Measurements from ENCODE around the gene GLUD1.
"Not testable (repeated sequence)": the region's sequence is repeated elsewhere in the genome, so short reads cannot be mapped to it uniquely, and the experiment has no call there.

GLUD1 gene

DNA sequence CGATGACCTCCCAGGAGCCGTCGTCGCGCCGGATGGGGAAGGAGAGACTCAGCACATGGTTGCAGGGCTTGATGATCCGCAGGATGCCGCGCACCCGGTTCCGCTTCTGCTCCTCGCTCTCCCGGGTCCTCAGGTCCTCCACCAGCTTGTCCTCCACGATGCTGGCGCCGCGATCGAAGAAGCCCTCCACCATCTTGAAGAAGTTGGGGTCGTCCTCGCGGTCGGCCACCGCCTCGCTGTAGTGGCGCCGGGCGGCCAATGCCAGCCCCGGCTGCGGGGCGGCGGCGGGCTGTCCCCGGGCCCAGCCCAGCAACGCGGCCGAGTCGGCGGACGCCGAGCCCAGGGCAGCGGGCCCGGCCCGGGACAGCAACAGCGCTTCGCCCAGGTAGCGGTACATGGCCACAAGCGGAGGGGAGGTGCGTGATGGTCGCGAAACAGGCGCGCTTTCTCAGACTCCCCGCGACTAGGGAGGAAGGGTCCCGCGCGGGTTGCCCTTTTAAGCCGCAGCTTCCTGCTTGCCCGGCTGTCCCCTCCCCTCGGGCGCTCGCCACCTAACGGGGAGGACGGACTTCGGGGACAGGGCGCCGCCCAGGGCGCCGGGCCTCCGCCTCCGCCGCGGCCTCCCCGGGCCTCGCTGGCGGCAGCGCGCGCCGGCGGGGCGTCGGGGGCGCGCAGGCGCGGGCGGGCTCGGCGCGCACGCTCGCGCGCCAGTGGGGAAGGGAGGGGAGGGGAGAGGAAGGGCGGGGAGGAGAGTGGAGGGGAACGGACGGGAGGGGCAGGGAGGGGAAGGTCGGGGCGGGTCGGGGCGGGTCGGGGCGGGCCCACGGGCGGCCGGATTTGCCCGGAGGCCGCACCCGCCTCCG is at the start of gene GLUD1, which contains the start of gene SHLD2:
GLUD1 (minus strand) TSS at position 471 of the 863 bp plus-strand sequence; CDS start at position 397, 74 bp downstream.
SHLD2 (plus strand) TSS at position 834 of the 863 bp plus-strand sequence. CDS start 56,149 bp downstream, outside the sequence.
- DNase-seq = peak; percentile 95

DNA sequence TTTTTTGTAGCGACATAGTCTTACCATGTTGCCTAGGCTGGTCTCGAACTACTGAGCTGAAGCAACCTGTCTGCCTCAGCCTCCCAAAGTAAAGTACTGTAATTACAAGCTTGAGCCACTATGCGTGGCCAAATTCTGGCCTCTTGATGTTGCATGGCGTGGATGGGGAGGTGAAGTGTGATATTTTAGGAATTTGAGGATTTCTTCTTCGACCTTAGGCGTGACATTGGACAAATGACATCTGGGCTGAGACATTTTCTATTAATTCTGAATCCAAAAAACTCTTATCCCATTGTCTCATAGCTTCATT is 48.4 kb upstream of the GLUD1 start:
- not testable (repeated sequence) for DNase-seq

DNA sequence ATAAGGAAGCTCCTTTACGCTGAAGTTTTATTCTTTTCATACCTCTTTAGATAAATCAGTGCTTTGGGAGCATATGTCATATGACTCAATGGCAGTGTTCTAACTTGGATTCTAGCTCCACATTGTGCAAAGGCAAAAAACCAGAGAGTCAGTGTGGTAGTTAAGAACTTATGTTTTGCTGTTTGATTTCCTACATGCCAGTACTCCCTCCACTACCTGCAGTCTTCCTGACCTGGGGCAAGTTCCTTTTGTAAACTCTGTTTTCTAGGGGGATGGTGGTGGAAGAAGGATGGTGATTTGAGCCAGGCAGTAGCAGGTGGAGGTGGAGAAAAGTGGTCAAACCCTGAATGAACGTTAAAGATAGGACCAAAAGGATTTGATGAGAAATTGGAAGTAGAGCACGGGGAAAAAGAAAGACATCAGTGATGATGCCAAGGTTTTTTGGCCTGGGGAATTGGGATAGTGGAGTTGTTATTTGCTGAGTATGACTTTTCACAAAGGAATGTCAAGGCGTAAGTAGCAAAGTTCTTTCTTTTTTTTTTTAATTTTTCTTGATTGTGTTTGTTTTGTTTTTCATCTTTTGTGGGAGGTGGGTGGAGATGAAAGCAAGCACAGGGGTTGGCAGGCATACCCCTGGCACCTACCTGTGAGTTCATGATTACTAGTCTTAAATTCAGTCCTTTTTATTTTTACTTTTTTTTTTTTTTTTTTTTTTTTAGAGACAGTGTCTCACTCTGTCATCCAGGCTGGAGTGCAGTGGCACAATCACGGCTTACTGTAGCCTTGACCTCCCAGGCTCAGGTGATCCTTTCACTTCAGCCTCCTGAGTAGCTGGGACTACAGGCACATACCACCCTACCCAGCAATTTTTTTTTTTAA is 47.8 kb upstream of the GLUD1 start:
- not testable (repeated sequence) for DNase-seq

DNA sequence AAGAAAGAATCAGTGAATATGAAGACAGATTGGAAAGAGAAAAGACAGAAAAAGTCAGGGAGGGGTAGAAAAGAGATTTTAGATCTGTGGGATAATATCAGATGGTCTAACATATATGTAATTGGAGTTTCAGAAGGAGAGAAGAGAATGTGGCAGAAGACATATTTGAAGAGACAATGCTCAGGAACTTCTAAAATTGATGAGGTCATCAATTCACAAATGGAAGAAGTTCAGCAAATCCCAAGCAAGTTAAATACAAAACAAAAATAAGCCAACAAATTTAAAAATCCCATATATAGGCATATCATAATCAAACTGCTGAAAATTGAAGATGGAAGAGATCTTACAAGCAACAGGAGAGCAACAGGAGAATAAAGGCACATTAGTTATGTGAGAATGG is 42.8 kb upstream of the GLUD1 start:
- DNase-seq = not testable (repeated sequence)

DNA sequence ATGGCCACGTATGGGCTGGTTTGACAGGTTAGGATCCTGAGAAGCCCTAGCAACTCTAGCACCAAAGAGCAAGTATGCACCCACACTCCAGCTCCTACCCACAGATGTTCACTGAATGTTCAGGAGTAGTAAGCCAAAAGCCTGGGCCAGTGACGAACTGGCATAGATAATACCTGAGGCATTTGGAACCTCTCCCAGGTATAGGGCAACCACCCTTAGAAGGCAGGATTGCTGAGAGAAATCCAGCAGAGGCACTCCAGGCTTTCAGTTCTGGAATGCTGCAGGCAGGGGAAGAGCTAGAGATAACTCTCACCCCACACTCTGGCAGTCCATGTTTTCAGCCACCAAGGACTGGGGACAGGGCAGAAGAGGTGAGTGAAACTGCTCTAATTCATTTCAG is 39.8 kb upstream of the GLUD1 start:
- not testable (repeated sequence) for DNase-seq

DNA sequence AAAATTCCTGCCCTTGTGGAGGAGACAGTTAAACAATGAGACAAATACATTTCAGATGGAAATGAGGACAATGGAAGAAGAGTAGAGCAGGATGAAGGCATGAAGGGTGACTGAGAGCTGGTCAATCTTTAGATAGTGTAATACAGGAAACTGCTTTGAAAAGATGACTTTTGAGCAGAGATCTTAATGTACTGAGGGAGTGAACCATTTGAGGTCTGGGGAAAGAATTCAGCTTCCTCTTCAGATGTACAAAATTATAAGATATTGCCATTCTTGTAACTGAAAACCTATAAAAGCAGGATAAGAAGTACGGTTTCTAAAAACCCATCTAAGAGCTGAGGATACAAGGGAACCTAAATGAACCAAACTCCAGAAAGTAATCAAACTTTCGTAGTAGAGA is 39.3 kb upstream of the GLUD1 start:
- DNase-seq = not testable (repeated sequence)

DNA sequence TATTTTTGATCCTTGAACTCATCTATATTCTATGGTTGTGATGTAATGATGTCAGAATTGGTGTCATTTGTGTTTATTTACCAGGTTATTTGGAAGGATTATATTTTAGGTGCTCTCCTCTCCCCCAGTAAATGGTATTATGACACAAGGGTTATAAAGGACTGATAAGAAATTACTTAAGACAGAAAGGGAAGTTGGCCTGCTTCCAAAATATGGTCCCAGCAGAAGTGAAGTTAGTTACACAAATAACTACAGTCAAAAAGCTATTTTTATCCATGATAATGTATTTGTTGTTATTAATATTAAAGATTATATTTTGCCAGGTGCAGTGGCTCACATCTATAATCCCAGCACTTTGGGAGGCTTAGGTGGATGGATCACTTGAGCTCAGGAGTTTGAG is 37.5 kb upstream of the GLUD1 start:
- DNase-seq = not testable (repeated sequence)

DNA sequence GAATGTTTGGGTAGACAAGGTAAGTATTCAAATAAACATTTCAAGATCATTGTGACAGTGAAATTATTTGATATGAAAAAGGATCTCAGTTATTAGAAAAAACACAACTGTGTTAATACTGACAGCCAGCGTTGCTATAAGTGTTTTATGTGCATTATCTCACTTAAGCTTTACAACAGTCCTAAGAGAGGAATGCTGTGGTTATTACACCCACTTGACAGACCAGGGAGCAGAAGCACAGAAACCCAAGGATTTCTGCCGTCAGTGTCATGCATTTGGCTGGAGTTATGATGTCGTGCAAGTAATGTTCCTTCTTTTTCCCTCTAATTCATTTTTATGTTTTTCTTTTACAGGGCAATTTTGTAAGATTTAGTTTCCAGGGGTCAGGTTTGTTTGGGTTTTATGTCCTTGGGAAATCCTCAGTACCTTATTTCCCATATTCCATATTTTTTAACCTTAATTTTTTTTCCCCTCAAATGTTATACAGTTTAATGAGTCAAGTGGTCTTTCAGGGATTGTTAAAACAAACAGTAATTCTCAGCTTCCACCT is 33.0 kb upstream of the GLUD1 start:
- DNase-seq = not testable (repeated sequence)

DNA sequence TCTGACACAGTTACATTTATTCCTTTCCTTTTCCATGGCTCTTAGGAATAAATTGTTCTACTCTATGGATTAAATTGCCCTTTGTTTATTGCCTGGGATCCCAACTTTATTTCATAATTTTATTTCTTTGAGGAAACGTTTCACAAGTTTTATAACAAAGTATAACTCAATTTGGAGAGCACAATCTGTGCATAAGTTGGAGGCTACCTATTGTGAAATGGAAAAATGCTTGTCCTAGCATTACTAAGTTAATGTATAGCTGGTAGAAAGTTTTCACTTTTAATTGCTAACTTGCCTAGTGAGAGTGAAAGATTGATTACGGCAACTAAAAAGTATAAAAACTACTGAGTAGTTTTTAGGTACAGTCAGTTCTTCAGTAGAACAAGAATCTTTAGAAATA is 32.4 kb upstream of the GLUD1 start:
- not testable (repeated sequence) for DNase-seq

DNA sequence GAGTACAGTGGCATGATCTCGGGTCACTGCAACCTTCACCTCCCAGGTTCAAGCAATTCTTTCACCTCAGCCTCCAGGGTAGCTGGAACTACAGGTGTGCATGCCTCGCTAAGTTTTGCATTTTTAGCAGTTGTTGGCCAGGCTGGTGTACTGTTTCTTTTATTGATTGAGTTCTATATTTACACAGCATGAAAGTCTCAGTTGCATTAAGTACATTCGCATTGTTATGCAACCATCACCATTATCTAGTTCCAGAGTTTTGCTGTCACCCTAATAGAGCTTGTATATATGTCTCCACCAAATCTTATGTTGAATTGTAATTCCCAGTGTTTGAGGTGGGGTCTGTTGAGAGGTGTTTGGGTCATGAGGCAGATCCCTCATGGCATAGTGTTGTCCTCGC is 28.7 kb upstream of the GLUD1 start:
- not testable (repeated sequence) for DNase-seq

DNA sequence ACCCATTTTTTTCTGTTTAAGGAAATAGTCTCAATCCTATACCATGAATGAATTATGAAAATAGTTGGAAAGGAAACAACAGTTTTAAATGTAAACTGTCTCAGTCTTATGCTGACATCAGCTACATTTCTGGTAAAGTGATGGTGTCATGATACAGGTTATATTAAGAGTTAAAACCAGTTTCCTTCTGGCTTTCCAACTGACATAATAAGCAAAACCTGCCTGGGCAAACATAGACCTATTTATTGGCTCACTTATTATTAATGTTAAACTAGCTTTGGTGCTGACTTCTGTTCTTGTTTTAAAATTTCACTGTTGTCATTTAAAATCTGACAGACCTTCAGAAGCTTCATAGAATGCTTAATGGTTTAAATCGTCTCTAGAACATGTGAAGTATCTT is 24.4 kb upstream of the GLUD1 start:
- not testable (repeated sequence) for DNase-seq

DNA sequence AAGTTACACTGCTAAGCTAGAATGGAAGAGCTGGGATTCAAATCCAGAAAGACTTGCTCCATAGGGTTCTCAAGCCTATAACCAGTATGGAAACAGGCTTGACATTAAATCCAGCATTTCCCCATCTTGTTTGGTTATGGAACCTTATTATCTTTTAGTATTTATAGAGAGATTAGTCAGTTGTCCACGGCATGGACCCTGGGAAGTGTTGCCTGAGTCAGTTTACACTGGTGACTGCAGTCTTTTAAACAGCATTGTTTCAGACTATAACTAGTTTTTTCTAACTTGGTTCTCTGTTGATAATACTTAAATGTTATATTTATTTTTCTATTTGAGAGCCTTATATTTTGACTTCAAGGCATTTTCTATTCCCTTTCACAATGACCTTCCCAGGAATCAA is 23.5 kb upstream of the GLUD1 start:
- not testable (repeated sequence) for DNase-seq

DNA sequence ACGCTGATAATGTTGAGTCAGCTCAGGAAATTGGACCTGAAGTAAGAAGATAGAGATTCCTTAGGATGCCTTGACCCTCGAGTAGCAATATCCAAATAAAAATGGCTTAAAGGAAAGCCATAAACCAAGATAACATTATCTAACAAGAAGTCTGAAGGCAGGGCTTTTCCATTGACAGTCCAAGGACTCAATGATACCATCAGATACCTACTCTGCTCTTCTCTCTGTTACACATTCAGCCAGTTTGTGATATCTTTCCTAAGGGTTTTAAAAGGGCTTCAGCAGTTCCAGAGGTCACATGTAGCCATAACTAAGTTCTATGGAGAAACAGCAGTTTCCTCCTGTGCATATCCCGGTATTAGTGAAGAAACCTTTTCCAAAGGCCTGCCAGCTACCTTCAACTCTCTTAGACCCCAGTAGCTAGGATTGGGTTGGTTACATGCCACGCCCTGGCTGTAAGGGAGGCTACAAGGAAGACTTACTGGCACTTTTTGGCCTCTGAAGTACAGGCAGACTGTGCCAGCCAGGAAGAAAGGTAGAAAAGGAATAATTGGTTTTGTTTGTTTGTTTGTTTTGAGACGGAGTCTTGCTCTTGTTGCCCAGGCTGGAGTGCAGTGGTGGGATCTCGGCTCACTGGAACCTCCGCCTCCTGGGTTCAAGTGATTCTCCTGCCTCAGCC is 10.9 kb upstream of the GLUD1 start:
- DNase-seq = no peak

DNA sequence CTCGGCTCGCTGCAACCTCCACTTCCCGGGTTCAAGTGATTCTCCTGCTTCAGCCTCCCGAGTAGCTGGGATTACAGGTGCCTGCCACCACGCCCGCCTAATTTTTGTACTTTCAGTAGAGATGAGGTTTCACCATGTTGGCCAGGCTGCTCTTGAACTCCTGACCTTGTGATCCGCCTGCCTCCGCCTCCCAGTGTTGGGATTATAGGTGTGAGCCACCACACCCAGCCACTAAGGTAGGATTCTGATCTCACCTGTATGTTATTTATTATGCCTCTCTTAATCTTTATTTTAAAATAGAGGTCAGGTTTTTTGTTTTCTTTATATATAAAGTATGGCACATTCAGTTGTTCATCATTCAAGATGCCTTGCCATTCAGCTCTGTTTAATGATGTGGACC is 10.1 kb upstream of the GLUD1 start:
- DNase-seq = not testable (repeated sequence)

DNA sequence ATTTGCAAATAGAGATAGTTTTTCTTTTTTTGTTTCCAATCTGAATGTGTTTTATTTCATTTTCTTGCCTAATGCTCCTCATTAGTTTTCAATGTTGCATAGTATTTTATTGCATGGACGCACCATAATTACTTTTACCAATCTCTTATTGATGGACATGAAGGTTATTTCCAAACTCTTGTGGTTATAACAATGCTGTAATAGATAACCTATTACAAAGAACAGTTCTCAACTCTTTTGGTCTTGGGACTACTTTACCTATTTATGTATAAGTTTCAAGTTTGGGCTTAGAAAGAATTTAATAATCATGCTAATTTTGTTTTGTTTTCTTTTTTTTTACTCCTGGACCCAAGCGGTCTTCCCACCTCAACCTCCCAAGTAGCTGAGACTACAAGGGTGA is 7.4 kb upstream of the GLUD1 start:
- DNase-seq = no peak

DNA sequence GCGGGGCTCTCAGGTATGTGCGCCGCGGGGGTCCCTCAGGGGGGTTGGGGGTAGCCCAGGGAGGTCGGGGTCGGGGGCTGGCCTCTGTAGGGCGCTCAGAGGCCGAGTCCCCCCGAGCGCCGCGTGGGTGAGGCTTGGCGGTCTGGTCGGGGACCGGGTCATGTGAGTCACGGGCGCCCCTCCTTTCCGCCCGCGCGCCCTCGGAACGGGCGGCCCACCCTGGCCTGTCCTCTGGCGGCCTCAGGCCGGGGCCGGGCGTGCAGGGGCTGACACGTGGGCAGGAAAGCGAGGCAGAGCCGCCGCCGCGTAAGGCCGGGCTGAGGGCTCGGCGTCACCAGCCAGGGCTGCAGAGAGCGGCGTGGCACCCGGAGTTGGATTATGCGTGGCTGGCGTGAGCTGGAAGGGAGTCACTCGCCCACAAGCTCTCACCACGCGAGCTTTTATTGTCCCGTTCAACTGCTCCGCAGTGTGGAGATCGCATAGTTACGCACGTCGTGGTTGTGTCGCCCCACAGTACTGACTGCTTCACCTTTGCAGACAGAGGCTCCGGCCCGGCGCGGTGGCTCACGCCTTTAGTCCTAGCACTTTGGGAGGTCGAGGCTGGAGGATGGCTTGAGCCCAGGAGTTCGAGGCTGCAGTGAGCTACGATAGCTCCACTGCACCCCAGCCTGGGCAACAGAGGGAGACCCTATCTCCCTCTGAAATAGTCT is 748 bp upstream of the GLUD1 start:
- DNase-seq = peak; percentile 72

DNA sequence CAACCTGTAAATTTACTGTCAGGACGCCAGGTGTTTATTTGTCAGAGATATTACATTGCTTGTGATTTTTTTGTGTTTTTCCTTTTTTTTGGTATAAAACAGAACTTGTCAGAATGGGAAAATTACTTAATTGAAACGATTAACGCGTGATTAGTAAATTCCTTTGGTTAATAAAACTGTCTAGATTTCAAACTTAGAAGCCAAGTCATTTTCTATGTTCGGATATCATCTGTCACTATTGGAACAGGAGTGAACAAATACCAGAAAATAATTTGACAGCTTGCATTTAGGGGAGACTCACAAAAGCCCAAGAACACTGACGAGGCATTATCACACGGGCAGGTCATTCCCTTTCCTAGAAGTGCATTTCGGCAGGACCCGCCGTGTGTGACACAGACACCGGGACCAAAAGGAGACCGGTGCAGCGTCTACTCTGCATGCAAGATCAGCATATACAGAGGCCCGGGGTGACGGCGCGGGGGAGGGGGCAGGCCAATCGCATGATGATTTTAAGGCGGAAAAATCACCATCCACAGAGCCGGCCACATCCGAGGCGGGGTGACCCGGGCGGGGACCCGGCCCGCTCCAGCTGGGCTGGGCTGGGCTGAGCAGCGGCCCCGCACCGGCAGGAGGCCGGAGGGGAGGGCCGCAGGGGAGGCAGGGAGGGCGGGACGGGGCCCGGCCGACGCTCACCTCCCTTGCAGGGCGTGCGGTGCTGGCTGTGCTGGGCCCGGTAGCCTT is 841 bp downstream of the GLUD1 start:
- DNase-seq = peak; percentile 79

DNA sequence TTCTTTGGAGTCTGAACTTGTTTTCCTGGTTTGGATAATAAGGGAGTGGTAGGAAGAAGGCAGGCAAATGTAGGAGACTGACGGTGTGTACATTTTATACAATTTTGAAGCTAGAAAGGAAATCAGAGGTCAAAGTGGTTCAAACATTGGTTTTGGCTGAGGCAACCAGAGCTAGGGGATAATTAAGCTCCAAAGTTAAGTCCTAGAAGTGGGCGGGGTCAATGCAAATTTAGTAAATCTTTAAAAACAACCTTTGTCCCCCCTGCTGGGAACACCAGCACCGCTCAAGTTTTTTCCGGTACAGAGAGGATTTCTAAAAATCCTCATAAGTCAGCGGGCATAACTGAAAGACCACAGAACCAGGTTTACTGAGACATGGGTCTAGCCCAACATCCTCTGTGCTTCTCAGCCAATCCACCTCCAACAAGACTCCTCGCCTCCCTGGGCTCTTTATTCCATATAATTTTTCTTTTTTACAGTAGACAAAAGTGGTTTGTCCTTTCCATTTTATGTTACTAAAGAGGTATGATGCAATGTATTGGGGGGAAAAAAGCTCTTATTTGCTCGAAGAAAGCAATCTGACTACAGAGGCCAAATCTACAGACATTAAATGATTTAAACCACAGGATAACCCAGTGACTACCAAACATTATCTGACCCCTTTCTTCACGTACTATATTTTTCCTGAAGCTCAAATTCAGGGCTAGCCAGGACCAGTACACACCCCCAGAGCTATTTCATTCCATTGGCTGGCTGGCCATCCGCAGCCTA is 1.6 kb downstream of the GLUD1 start:
- DNase-seq = peak; percentile 70

DNA sequence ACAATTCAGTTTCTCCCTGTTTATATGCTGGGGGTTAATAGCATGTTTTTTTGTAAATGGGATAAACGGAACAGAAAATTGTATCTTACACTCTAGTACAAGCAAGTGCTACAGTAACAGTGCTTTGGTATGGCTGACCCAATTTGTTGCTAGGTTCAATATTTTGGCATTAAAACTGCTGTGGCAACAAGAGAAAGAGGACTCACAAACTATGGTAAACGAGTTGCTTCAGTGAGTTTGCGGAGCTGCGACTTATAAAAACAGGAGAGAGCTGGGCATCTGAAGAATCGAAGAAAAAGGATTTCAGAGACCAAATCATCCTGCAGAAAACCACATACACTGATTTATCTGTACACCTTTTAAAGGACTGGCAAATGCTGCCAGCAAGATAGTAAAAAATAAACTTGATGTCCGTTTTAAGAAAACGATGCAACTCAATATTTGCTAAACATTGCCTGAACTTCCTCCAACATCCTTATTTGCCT is 2.2 kb downstream of the GLUD1 start:
- no peak for DNase-seq

DNA sequence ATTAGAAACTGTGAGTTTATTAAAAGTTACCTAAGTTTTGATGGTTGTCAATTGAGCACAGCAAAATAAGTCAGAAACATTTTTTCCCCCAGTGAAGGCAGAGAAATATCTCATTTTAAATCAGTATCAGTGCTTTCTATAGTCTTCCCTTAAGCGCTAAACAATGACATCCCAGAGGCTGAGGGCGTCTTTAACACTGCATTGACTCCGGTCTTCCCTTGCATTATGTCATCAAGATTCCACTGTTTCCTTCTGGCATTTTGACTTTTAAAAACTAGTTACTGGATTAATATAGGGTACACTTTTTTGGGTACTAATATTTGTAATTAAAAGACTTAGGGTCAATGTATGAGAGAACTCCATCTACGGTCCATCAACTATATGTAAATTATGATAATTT is 3.9 kb downstream of the GLUD1 start:
- DNase-seq = no peak
